Vagina (tissue), 2 donors: Measurements from ENCODE around the gene FOXL3.
"Not testable (repeated sequence)": the region's sequence is repeated elsewhere in the genome, so short reads cannot be mapped to it uniquely, and the experiment has no call there.

ENCODE experiments used
- CTCF ChIP-seq, 3 experiments: fragments of 450-650 bp in 2 of 3; fragments of 200-600 bp in 1 of 3; sonication (generic) in 1 of 3; IDR thresholded peaks; one replicate each; pipeline ENCODE4 v1.5.1; 2017 to 2019; ENCODE audit warnings: antibody characterized with exemption in 3 of 3, mild to moderate bottlenecking in 2 of 3, moderate library complexity in 2 of 3
- POLR2A ChIP-seq, 2 donors: fragments of 450-650 bp; IDR thresholded peaks; one replicate each; pipeline ENCODE4 v1.6.1; 2017; ENCODE audit warnings: antibody characterized with exemption in 2 of 2, mild to moderate bottlenecking in 2 of 2, moderate library complexity in 2 of 2
- POLR2AphosphoS5 ChIP-seq, 2 donors: sonication (generic); formaldehyde crosslinking; IDR thresholded peaks; one replicate each; pipeline ENCODE4 v1.9.0; 2017; ENCODE audit warnings: antibody characterized with exemption in 2 of 2, mild to moderate bottlenecking in 2 of 2, low read depth in 1 of 2; ENCODE audit not compliant: insufficient read depth in 1 of 2

GRCh38 chr7:263483-264351 lies 26.3 kb upstream of the FOXL3 start:
- TF ChIP-seq CTCF (IDR thresholded peaks at IDR 0.05); POLR2AphosphoS5 (IDR thresholded peaks at IDR 0.05; ENCODE audit: insufficient read depth in 1 of 2, low read depth in 1 of 2); POLR2A (IDR thresholded peaks at IDR 0.05): not testable (repeated sequence)
